Stimulated activated CD4-positive, alpha-beta T cell treated with anti-CD3 and anti-CD28 coated beads, Interleukin-15, amount 100 ng/mL, for 24 hours (primary cell): ENCODE data around the gene TBC1D1.

Experiments
- DNase-seq: peaks from one replicate; pipeline ENCODE4 v3.0.0-alpha.2; 2020

TBC1D1 gene

DNA sequence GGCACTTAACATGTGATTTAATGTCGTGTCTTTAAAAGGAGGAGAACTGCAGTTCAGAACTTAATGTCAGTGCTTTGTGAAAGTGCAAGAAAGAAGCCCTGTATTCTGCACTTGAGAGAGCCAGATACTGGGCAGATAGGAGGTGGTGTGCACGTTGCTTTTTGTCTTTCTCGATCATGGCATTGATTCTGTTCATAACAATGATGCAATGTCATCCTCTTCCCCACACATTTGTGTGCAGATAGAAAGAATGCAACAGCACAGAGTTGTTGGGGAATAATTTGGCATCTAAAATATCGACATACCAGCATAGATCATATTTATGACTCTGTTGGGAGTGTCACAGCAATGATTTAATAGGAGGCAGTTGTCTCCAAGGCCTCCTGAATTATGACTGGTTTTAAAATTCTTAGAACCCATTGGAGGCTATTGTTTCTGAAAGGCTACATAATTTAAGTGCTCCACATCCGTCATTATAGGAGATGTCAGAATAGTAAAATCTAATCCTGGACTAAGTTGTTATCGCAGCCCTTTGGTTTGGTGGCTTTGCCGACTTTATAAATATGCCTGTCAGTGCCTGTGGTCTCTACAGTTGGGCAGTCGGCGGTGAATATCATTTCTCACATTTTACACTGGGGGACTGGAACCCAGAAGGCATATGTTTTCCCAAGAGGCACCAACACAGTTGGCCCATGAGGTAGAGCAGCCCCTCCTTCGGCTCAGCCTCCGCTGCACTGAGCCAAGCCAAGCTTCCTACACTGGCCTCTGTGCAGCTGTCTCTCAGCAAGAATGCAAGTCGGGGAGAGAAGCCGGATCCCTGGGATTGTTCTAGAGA is 194.2 kb downstream of the TBC1D1 start:
- DNase-seq: no peak

DNA sequence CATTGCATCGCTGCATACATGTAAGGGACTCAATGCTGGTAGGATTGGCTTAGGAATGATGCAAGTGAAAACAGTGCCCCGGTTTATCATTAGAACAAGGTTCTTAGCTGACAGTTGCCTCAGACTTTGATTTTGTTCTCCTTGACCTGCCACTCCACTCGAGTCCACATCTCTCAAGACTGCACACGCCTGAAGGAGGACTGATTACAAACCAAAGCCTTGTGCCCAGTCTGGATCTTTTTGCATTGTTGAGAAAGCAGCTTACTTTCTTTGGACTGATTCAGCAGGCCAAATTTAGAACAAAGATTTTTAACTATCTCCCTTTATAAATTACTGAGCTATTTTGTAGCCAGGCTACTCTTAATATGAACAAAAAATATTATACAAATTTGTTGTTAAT is 194.9 kb downstream of the TBC1D1 start:
- DNase-seq: no peak

- DNase-seq: no peak
Measured at GRCh38 chr4:38086151-38086848, 195.4 kb downstream of the TBC1D1 start.

- DNase-seq: no peak
Measured at GRCh38 chr4:38086849-38087226, 196.0 kb downstream of the TBC1D1 start.

GRCh38 chr4:38088321-38088720 is 197.4 kb downstream of the TBC1D1 start:
- DNase-seq: no peak

DNA sequence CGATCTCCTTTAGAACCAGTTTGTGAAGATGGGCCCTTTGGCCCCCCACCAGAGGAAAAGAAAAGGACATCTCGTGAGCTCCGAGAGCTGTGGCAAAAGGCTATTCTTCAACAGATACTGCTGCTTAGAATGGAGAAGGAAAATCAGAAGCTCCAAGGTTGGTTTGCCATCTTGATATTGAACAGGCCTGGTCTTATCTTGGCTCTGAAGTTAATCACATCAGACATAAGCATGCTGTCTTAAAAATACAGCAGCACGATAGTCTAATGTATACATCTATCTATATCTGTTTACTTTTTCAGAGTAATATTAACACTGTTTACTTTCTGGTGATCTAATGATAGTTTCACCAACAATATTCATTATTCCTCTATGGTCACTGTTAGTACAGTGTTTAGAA is 199.1 kb downstream of the TBC1D1 start:
- no peak for DNase-seq

GRCh38 chr4:38090455-38091246 is 199.8 kb downstream of the TBC1D1 start:
- DNase-seq: no peak

GRCh38 chr4:38091636-38092035 is 200.8 kb downstream of the TBC1D1 start:
- DNase-seq: no peak

DNA sequence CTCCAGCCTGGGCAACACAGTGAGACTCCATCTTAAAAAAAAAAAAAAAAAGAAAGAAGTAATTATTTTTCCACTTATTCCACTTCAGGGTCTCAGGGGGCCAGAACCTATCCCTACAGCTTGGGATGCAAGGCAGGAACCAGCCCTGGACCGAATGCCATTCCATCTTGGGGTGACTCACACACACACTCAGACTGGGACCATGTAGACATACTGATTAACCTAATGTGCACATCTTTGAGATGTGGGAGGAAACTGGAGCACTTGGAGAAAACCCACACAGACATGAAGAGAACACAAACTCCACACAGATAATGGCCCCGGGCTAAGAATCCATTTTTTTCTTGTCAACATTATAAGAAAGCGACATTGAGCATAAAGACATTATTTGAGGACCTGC is 201.8 kb downstream of the TBC1D1 start:
- DNase-seq: no peak

DNA sequence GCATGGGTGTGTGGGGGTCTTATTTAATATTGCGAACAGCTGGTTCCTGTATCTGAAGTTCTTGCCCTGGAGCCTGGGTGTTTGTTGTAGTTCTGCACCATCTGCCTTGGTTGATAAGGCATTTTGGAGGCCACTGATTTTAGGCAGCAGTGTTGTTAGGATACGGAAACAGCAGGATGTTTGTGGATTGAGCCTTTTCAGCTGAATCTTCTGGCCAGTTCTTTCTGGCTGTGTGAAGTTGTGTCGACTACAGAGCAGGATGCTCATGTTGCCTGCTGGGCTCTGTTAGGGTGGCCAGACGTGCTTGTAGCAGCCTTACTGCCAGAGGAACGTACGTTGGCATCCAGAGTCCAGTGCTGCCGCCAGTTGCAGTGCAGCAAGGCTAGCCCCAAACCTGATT is 203.5 kb downstream of the TBC1D1 start:
- DNase-seq: no peak

- DNase-seq: no peak
Measured at GRCh38 chr4:38095691-38096090, 204.8 kb downstream of the TBC1D1 start.

- DNase-seq: no peak
Measured at GRCh38 chr4:38097818-38098217, 206.9 kb downstream of the TBC1D1 start.

DNA sequence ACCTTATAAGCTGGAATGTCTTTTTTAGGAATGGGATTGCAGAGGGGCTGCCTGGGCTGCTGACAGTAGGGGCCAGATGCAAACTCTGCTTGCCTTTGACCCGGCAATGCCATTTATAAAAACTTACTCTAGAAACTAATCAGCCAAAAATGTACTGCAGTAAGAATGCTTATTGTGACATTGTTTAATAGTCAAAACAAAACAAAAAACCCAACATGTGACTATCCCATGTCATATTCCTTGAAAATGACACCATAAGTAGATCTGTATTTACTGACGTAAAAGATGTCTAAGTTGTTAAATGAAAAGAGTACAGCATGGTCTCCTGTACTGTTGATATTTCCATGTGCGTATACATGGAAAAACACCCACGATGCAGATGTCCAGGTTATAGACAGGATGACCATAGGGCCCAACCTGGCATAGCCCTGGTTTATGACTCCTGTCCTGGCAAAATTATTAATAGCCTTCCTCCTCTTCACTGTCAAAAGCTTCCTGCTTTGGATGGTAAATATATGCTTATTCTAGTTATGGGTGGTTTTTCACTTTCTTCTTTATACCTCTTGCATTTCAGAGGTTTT is 208.2 kb downstream of the TBC1D1 start:
- no peak for DNase-seq

- no peak for DNase-seq
Measured at GRCh38 chr4:38099908-38100407, 209.1 kb downstream of the TBC1D1 start.

GRCh38 chr4:38100474-38101255 is 209.8 kb downstream of the TBC1D1 start:
- DNase-seq: no peak

- no peak for DNase-seq
Measured at GRCh38 chr4:38101563-38101962, 210.7 kb downstream of the TBC1D1 start.

DNA sequence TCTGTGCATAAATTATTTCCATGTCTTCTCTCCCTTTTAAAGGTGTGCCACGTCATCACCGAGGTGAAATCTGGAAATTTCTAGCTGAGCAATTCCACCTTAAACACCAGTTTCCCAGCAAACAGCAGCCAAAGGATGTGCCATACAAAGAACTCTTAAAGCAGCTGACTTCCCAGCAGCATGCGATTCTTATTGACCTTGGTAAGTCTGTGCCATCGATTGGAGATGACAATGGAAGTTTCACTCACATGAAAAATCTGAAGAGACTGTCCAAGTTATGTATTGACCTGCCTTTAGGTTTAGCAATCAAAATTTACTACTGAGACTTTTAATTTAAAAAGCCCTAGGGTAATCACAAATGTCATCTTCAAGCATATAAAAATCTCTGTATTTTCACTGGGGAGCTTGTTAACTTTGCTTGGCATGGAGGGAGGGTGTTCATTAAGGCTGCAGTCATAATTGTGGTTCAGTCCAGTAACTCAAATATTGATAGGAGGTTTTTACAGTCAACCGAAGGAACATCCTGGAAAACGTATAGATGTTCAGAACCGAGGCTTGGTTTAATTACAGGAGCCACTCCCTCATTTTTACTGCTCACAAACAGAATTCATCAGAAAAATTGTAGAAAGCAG is 212.2 kb downstream of the TBC1D1 start:
- no peak for DNase-seq

DNA sequence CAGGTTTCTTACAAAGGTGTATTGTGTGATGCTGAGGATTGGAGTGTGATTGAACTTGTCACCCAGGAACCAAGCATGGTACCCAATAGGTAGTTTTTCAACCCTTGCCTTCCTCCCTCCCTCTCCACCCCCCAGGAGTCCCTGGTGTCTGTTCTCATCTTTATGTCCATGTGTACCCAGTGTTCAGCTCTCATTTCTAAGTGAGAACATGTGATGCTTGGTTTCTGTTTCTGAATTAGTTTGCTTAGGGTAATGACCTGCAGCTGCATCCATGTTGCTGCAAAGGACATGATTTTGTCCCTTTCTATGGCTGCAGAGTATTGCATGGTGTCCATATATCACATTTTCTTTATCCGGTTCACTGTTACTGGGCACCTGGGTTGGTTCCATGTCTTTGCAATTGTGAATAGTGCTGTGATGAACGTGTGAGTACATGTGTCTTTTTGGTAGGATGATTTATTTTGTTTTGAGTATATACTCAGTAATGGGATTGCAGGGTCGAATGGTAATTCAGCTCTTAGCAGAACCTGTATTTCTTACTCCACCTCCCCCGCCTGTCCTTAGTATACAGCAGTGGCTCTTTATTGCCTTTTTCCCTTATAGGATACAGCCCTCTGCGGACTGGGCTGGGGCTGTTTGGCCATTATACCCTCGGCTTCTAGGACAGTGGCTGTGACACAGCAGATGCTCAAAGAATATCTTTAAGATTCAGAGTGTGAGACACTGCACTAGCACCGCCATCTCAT is 214.8 kb downstream of the TBC1D1 start:
- DNase-seq: no peak

DNA sequence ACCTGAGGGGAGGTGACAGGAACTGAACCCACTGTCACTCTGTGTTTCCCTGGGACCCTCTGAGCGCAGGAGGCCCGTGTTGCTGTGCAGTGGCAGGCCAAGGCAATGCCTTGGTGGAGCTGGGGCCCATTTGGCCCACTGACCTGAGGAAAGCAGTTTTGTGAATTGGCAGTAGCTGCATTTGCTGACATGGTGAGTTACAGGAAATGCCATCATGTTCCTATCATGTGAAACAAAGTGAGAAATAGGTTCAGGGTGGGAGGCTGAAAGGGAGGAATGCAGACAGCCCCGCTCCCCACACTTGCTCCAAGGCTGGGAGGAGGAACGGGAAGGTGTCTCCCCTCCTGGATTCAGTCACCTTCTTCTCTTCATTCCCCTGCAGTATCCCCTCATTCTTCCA is 215.4 kb downstream of the TBC1D1 start:
- DNase-seq: no peak

GRCh38 chr4:38106886-38107514 is 216.1 kb downstream of the TBC1D1 start:
- no peak for DNase-seq

DNA sequence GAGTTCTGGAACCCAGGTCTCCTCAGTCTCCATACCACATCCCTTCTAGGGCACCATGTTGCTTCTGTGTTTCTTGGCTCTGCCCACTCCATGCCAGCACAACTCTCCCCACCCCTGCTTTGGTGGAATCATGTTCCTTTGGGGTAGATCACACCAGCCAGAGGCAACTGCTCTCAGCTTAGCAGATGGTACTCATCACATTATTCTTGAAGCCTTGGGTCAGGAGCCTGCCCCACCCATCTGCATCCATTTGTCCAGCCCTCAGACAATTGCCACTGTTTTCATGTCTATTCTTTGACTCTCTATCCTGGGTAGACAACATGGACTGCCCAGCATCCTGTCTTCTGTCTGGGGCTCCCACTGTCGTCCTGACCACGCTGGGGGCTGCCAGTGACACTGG is 216.9 kb downstream of the TBC1D1 start:
- no peak for DNase-seq
